GM12892 (cell line): ENCODE data around the gene SBNO1.
"Not testable (repeated sequence)": the region's sequence is repeated elsewhere in the genome, so short reads cannot be mapped to it uniquely, and the experiment has no call there.

Experiments
- DNase-seq: peaks from one replicate; pipeline ENCODE4 v3.0.0; 2011; ENCODE audit not compliant: insufficient read length
- FAIRE-seq: peaks from 2 replicates; lab custom pipeline; 2011; peaks lifted over from hg19 to GRCh38; lab: Jason Lieb, UNC
- POLR2A ChIP-seq: IDR thresholded peaks from 2 replicates; pipeline ENCODE4 v1.6.1; 2011; ENCODE audit warnings: low read depth, low read length, control low read depth
- POLR2AphosphoS5 ChIP-seq: IDR thresholded peaks from 2 replicates; pipeline ENCODE4 v1.6.1; 2011; ENCODE audit warnings: low read depth, low read length, control low read depth
- TAF1 ChIP-seq: IDR thresholded peaks from 2 replicates; pipeline ENCODE4 v1.6.1; 2011; ENCODE audit warnings: low read depth, mild to moderate bottlenecking, control low read depth, low read length, borderline replicate concordance

Gene SBNO1

GRCh38 chr12:123319826-123320225 lies 44.8 kb downstream of the SBNO1 start:
- no peak for FAIRE-seq
- no peak for DNase-seq
- TF ChIP-seq TAF1 (no peak), POLR2A (no peak), POLR2AphosphoS5 (no peak)

- no peak for FAIRE-seq
- DNase-seq: no peak
- no peak for TF ChIP-seq POLR2AphosphoS5
- no peak for TF ChIP-seq TAF1
- TF ChIP-seq POLR2A: no peak
These were observed 45.4 kb downstream of the SBNO1 start for GRCh38 chr12:123319273-123319672.

DNA sequence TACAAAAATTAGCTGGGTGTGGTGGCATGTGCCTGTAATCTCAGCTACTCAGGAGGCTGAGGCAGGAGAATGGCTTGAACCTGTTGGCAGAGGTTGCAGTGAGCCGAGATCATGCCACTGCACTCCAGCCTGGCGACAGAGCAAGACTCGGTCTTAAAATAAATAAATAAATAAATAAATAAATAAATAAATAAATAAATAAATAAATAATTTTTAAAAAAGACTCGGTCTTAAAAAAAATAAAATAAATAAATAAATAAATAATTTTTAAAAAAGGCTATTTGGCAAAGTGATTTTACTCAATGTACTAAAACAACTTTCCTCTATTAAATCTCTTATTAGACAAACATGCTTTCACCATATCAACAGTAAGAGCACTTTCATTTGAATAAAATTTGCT lies 51.6 kb downstream of the SBNO1 start:
- FAIRE-seq, DNase-seq: not testable (repeated sequence)

GRCh38 chr12:123306200-123306599 lies 58.4 kb downstream of the SBNO1 start:
- no peak for FAIRE-seq
- DNase-seq: no peak
- TF ChIP-seq TAF1: no peak
- TF ChIP-seq POLR2AphosphoS5: no peak
- TF ChIP-seq POLR2A: no peak

- no peak for DNase-seq
- FAIRE-seq: no peak
- no peak for TF ChIP-seq POLR2A
- no peak for TF ChIP-seq POLR2AphosphoS5
- TF ChIP-seq TAF1: no peak
These were observed 59.5 kb downstream of the SBNO1 start for GRCh38 chr12:123305136-123305535.

DNA sequence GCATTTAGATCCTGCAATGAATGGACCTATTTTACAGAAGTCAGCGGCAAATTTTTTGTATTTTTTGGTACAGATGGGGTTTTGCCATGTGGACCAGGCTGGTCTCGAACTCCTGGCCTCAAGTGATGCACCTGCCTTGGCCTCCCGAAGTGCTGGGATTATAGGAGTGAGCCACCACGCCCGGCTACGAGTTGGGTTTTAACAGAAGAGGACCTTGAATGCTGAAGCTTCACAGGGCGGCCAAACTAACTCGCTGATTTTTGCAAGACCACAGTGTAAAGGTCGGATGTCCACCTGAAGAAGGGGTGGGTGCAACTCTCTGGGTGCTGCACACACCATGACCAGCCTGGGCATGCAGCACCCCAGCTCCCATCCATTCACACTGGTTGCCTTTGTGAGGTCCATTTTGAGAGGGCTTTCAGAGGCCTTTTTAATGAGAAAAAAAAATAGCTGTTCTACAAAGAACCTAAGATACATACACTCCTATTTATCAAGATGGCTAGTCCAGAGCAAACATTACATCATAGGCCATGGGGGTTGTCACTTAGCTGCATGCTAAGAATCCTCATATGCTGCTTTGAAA lies 71.4 kb downstream of the SBNO1 start:
- DNase-seq (no peak), FAIRE-seq (no peak)
- no peak for TF ChIP-seq POLR2AphosphoS5
- TF ChIP-seq POLR2A: no peak
- TF ChIP-seq TAF1: no peak

DNA sequence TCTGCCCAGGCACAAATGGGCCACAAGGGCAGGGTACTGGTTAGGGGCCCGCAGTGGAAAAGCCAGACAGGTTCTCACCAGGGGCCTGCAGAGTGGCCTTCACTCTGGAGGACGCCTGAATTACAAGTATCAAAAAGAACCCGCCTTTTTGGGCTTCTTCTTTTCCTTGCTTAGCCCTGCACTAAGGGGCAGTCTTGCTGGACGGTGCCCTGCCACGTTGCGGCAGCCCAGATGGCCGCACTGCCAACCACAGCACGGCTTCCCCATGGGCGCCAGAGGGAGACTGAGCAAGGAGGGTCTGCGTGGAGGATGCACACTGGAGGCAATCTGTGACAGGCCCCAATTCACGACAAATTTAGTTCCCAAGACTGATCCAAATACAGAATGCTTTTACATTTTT lies 74.7 kb downstream of the SBNO1 start:
- no peak for DNase-seq
- TF ChIP-seq TAF1 (no peak), POLR2AphosphoS5 (no peak), POLR2A (no peak)
- no peak for FAIRE-seq

GRCh38 chr12:123288751-123289346 lies 75.8 kb downstream of the SBNO1 start:
- no peak for FAIRE-seq
- no peak for DNase-seq
- TF ChIP-seq POLR2AphosphoS5 (no peak), TAF1 (no peak), POLR2A (no peak)

DNA sequence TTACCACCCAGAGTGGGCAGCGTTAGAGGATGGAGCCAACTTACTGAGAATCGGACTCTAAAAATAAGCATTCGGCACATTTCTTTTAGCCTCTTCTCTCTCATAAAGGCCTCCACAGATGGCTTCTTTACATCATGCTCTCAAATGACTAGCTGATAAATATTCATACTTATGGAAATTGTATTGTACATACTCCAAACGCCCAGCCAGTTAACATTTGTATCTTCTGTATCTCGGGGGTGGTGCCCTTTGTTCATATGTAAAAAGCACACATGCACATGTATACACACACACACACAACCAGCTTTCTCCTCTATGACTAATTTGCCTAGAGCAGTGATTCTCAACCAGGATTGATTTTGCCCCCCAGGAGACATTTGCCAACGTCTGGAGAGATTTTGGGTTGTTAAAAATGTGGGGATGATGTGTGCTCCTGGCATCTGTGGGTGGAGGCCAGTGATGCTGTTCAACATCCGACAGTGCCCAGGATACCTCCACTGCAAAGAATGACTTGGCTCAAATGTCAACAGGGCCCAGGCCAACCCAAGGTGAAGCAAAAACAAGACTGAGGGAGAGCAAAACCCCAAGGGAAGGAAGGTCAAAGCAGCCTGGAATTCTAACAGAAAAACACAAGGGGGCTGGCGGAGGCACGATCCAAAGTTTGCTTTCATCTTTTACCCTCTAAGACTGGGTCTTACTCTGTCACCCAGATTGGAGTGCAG lies 77.8 kb downstream of the SBNO1 start:
- FAIRE-seq: no peak
- TF ChIP-seq POLR2AphosphoS5 (no peak), POLR2A (no peak), TAF1 (no peak)
- DNase-seq: no peak

- no peak for FAIRE-seq
- DNase-seq: no peak
These were observed 80.0 kb downstream of the SBNO1 start for GRCh38 chr12:123284669-123285068.

GRCh38 chr12:123283461-123283860 lies 81.2 kb downstream of the SBNO1 start:
- no peak for TF ChIP-seq POLR2A
- no peak for TF ChIP-seq POLR2AphosphoS5
- no peak for TF ChIP-seq TAF1
- no peak for FAIRE-seq
- no peak for DNase-seq

More at GRCh38 chr12:123284669-123285068, 80.0 kb downstream of the SBNO1 start:
- TF ChIP-seq POLR2A (no peak), TAF1 (no peak), POLR2AphosphoS5 (no peak)

GRCh38 chr12:123282111-123282510 lies 82.5 kb downstream of the SBNO1 start:
- no peak for FAIRE-seq
- TF ChIP-seq TAF1: no peak
- no peak for TF ChIP-seq POLR2A
- TF ChIP-seq POLR2AphosphoS5: no peak
- DNase-seq: no peak
